Upper lobe of left lung (tissue), 4 donors: Measurements from ENCODE around the gene LUC7L3.

Experiments
- EP300 ChIP-seq, 4 donors: sonication (generic); formaldehyde crosslinking; IDR thresholded peaks; one replicate each; pipeline ENCODE4 v1.5.1; 2017; ENCODE audit warnings: antibody characterized with exemption in 4 of 4, control low read depth in 2 of 4
- POLR2A ChIP-seq, 4 donors: fragments of 450-650 bp; IDR thresholded peaks; one replicate each; pipeline ENCODE4 v1.5.1; 2016 to 2017; ENCODE audit warnings: antibody characterized with exemption in 4 of 4, mild to moderate bottlenecking in 2 of 4
- POLR2AphosphoS5 ChIP-seq, 2 donors: sonication (generic); formaldehyde crosslinking; IDR thresholded peaks; one replicate each; pipeline ENCODE4 v1.5.1; 2017; ENCODE audit warnings: antibody characterized with exemption in 2 of 2
- TF ChIP-seq, protein P1 (sequence below), 6 experiments: fragments of 450-650 bp in 4 of 6; fragments of 200-600 bp in 2 of 6; sonication (generic) in 2 of 6; IDR thresholded peaks; one replicate each; pipeline ENCODE4 v1.5.1; 2016 to 2019; ENCODE audit warnings: antibody characterized with exemption in 6 of 6

DNA sequence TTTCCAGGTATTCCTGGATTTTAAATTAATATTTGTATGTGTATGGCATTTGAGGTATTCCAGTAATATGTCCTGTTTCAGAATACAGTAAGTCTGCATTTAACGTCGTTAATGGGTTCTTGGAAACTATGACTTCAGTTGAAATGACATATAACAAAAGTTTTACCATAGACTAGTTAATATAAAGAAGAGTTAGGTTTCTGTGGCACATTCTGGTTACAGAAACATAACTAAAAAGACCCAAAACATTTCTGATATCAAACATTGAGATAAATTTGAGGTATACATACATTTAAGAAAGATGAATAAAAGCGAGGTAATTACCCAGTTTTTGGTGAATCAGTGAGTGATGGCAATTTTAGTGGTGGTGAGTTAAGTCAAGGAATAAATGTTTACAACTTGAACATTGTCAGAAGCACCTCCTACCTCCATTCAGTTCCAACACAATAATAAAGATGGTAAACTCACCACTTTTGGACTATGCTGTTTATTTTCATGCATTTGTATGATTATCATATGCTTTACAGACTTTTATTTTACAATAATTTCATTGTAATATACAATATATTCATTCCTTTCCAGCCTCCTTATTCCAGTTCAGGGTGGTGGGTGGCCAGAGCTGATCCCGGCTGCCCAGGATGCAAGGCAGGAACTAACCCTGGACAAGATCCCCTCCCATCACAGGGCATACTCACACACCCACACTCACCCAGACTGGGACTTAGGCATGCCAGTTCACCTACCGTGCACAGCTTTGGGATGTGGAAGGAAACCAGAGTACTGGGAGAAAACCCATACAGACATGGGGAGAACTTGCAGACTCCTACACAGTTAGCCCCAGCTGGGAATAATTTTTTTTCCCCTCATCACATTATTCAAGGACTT lies 9.7 kb downstream of the LUC7L3 start:
- TF ChIP-seq, protein P1, sequence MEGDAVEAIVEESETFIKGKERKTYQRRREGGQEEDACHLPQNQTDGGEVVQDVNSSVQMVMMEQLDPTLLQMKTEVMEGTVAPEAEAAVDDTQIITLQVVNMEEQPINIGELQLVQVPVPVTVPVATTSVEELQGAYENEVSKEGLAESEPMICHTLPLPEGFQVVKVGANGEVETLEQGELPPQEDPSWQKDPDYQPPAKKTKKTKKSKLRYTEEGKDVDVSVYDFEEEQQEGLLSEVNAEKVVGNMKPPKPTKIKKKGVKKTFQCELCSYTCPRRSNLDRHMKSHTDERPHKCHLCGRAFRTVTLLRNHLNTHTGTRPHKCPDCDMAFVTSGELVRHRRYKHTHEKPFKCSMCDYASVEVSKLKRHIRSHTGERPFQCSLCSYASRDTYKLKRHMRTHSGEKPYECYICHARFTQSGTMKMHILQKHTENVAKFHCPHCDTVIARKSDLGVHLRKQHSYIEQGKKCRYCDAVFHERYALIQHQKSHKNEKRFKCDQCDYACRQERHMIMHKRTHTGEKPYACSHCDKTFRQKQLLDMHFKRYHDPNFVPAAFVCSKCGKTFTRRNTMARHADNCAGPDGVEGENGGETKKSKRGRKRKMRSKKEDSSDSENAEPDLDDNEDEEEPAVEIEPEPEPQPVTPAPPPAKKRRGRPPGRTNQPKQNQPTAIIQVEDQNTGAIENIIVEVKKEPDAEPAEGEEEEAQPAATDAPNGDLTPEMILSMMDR (IDR thresholded peaks at IDR 0.05): no peak
- no peak for TF ChIP-seq POLR2A (IDR thresholded peaks at IDR 0.05)
- TF ChIP-seq POLR2AphosphoS5 (IDR thresholded peaks at IDR 0.05): no peak
- TF ChIP-seq EP300 (IDR thresholded peaks at IDR 0.05): no peak
